K562 (cell line): ENCODE data around the gene OBSCN. TPM values are rescaled to one million over a fixed set of nuclear protein-coding genes. Genes with fewer than 3 reads are reported as not detected.

ENCODE experiments used
- KHSRP ChIP-seq: fragments of 450-650 bp; IDR thresholded peaks from 2 replicates; pipeline ENCODE4 v1.6.1; 2017
- KLF6 ChIP-seq: fragments of 250-450 bp; sonication (Bioruptor Pico); IDR thresholded peaks from 2 replicates; pipeline ENCODE4 v1.4.0; 2020; ENCODE audit warnings: mild to moderate bottlenecking, moderate library complexity, borderline replicate concordance
- PKNOX1 ChIP-seq: fragments of 450-650 bp; IDR thresholded peaks from 2 replicates; pipeline ENCODE4 v1.6.1; 2016
- PURB ChIP-seq: sonication (generic); formaldehyde crosslinking; IDR thresholded peaks from 2 replicates; pipeline ENCODE4 v1.9.0; 2021; ENCODE audit warnings: low read depth, mild to moderate bottlenecking, missing genetic modification reagents
- TOE1 ChIP-seq, 2 experiments: fragments of 450-650 bp in 1 of 2; sonication (generic) in 1 of 2; formaldehyde crosslinking in 1 of 2; IDR thresholded peaks; 2 replicates each; pipeline versions ENCODE4 v1.7.1 to v1.8.0; 2016 to 2022; ENCODE audit warnings: borderline replicate concordance in 2 of 2, mild to moderate bottlenecking in 2 of 2, antibody characterized with exemption in 1 of 2, inconsistent platforms in 1 of 2, low read depth in 1 of 2, missing genetic modification reagents in 1 of 2, moderate library complexity in 1 of 2
- ZNF121 ChIP-seq: sonication (generic); formaldehyde crosslinking; conservative IDR thresholded peaks from 2 replicates; pipeline ENCODE4 v1.8.0; 2022; ENCODE audit warnings: missing genetic modification reagents
- ZNF830 ChIP-seq: fragments of 250-450 bp; sonication (Bioruptor Pico); IDR thresholded peaks from 2 replicates; pipeline ENCODE4 v1.5.0; 2021; ENCODE audit warnings: mild to moderate bottlenecking
- polyA plus RNA-seq, 8 experiments: library from polyadenylated mRNA; depleted of rRNA in 4 of 8; stranded (reverse) in 5 of 8; unstranded in 3 of 8; fragments of >200 nt; fragmentation: Nextera tagmentation in 2 of 8; fragmentation: Illumina TruSeq in 1 of 8; extraction: Ambion mirVana in 2 of 8; extraction: Trizol in 1 of 8; gene quantifications; 2 replicates each; pipeline versions ENCODE4 v1.2.1 to v1.2.3, GENCODE V29; 2011 to 2014; ENCODE audit warnings: inconsistent platforms in 1 of 8, missing spikeins in 1 of 8
- total RNA-seq, 7 experiments: library from RNA; depleted of rRNA in 6 of 7; stranded (reverse); fragments of >200 nt in 6 of 7; fragmentation: Illumina TruSeq in 2 of 7; extraction: Trizol in 2 of 7; gene quantifications; 2 replicates each; pipeline versions ENCODE4 v1.2.1 to v1.2.3, GENCODE V29; 2011 to 2021; ENCODE audit warnings: low replicate concordance in 1 of 7
- TF ChIP-seq, protein P1 (sequence below): sonication (generic); formaldehyde crosslinking; IDR thresholded peaks from 2 replicates; pipeline ENCODE4 v1.4.0; 2020; ENCODE audit warnings: mild to moderate bottlenecking, missing genetic modification reagents
- TF ChIP-seq, protein P2 (sequence below), 2 experiments: fragments of 450-650 bp in 1 of 2; sonication (generic) in 1 of 2; formaldehyde crosslinking in 1 of 2; IDR thresholded peaks; 2 replicates each; pipeline versions ENCODE4 v1.7.1 to v1.9.0; 2016 to 2022; ENCODE audit warnings: inconsistent platforms in 1 of 2, mild to moderate bottlenecking in 1 of 2, missing genetic modification reagents in 1 of 2

OBSCN gene
- total and polyA plus RNA-seq, 9 of the 15 experiments (the other 6 are each of a cell fraction or from before 2014, with no cell fraction given) = 0.18 to 19.7 (median 3.6) TPM

GRCh38 chr1:228364706-228365213 is 156.9 kb downstream of the OBSCN start (continued):
- no peak for TF ChIP-seq ZNF830 (CRISPR knock-in tag)
- no peak for TF ChIP-seq ZNF121 (CRISPR knock-in tag)
- no peak for TF ChIP-seq PKNOX1
- TF ChIP-seq KHSRP = no peak
- TF ChIP-seq PURB (CRISPR knock-in tag) = no peak
- TF ChIP-seq TOE1 (IDR thresholded peaks at IDR 0.05; ENCODE audit: borderline replicate concordance) = no peak
- TF ChIP-seq TOE1 (CRISPR knock-in tag; IDR thresholded peaks at IDR 0.05; ENCODE audit: borderline replicate concordance, low read depth) = no peak
- TF ChIP-seq, protein P1, sequence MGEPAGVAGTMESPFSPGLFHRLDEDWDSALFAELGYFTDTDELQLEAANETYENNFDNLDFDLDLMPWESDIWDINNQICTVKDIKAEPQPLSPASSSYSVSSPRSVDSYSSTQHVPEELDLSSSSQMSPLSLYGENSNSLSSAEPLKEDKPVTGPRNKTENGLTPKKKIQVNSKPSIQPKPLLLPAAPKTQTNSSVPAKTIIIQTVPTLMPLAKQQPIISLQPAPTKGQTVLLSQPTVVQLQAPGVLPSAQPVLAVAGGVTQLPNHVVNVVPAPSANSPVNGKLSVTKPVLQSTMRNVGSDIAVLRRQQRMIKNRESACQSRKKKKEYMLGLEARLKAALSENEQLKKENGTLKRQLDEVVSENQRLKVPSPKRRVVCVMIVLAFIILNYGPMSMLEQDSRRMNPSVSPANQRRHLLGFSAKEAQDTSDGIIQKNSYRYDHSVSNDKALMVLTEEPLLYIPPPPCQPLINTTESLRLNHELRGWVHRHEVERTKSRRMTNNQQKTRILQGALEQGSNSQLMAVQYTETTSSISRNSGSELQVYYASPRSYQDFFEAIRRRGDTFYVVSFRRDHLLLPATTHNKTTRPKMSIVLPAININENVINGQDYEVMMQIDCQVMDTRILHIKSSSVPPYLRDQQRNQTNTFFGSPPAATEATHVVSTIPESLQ (CRISPR knock-in tag) = no peak
- TF ChIP-seq, protein P2, sequence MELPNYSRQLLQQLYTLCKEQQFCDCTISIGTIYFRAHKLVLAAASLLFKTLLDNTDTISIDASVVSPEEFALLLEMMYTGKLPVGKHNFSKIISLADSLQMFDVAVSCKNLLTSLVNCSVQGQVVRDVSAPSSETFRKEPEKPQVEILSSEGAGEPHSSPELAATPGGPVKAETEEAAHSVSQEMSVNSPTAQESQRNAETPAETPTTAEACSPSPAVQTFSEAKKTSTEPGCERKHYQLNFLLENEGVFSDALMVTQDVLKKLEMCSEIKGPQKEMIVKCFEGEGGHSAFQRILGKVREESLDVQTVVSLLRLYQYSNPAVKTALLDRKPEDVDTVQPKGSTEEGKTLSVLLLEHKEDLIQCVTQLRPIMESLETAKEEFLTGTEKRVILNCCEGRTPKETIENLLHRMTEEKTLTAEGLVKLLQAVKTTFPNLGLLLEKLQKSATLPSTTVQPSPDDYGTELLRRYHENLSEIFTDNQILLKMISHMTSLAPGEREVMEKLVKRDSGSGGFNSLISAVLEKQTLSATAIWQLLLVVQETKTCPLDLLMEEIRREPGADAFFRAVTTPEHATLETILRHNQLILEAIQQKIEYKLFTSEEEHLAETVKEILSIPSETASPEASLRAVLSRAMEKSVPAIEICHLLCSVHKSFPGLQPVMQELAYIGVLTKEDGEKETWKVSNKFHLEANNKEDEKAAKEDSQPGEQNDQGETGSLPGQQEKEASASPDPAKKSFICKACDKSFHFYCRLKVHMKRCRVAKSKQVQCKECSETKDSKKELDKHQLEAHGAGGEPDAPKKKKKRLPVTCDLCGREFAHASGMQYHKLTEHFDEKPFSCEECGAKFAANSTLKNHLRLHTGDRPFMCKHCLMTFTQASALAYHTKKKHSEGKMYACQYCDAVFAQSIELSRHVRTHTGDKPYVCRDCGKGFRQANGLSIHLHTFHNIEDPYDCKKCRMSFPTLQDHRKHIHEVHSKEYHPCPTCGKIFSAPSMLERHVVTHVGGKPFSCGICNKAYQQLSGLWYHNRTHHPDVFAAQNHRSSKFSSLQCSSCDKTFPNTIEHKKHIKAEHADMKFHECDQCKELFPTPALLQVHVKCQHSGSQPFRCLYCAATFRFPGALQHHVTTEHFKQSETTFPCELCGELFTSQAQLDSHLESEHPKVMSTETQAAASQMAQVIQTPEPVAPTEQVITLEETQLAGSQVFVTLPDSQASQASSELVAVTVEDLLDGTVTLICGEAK (IDR thresholded peaks at IDR 0.05) = no peak
- TF ChIP-seq, protein P2 (CRISPR knock-in tag; IDR thresholded peaks at IDR 0.05) = no peak
- no peak for TF ChIP-seq KLF6
- TF ChIP-seq, all 486 proteins: peak for 0
